Suprapubic skin (tissue), 4 donors: Measurements from ENCODE around the gene GPC5. TPM values are rescaled to one million over a fixed set of nuclear protein-coding genes. Genes with fewer than 3 reads are reported as not detected.

Experiments used
- DNase-seq, 2 donors: peaks; one replicate each; pipeline ENCODE4 v3.0.0-alpha.2; 2019; ENCODE audit warnings: low spot score in 2 of 2
- H3K27ac ChIP-seq: fragments of 200-600 bp; sonication (generic); one replicate; pipeline ENCODE4 v1.5.1; 2019
- H3K27me3 ChIP-seq: fragments of 200-600 bp; sonication (generic); one replicate; pipeline ENCODE4 v1.5.1; 2019
- H3K36me3 ChIP-seq: fragments of 200-600 bp; sonication (generic); one replicate; pipeline ENCODE4 v1.5.1; 2019
- H3K4me1 ChIP-seq: fragments of 200-600 bp; sonication (generic); one replicate; pipeline ENCODE4 v1.5.1; 2019
- H3K4me3 ChIP-seq: fragments of 200-600 bp; sonication (generic); one replicate; pipeline ENCODE4 v1.5.1; 2019; ENCODE audit warnings: mild to moderate bottlenecking
- H3K9me3 ChIP-seq: fragments of 200-600 bp; sonication (generic); one replicate; pipeline ENCODE4 v1.5.1; 2019
- EP300 ChIP-seq: sonication (generic); formaldehyde crosslinking; IDR thresholded peaks from one replicate; pipeline ENCODE4 v1.6.1; 2017; ENCODE audit warnings: antibody characterized with exemption
- POLR2A ChIP-seq, 2 donors: fragments of 450-650 bp; IDR thresholded peaks; one replicate each; pipeline ENCODE4 v1.6.1; 2017; ENCODE audit warnings: antibody characterized with exemption in 2 of 2, mild to moderate bottlenecking in 2 of 2, moderate library complexity in 2 of 2
- POLR2AphosphoS5 ChIP-seq, 3 donors: sonication (generic); formaldehyde crosslinking; IDR thresholded peaks; one replicate each; pipeline ENCODE4 v1.6.1; 2017; ENCODE audit warnings: antibody characterized with exemption in 3 of 3
- WGBS: methylation state at CpG from one replicate; pipeline ENCODE4 v1.1.5; 2018; 5-methylcytosine and 5-hydroxymethylcytosine counted together
- total RNA-seq, 4 donors: library from RNA; depleted of rRNA; stranded (reverse); fragments of >200 nt; gene quantifications; one replicate each; pipeline ENCODE4 v1.1.0, GENCODE V29; 2016
- TF ChIP-seq, protein P1 (sequence below), 2 donors: fragments of 200-600 bp in 1 of 2; fragments of 450-650 bp in 1 of 2; sonication (generic) in 1 of 2; IDR thresholded peaks; one replicate each; pipeline ENCODE4 v1.5.1; 2016 to 2019; ENCODE audit warnings: antibody characterized with exemption in 2 of 2, mild to moderate bottlenecking in 1 of 2, moderate library complexity in 1 of 2

The GPC5 gene
- total RNA-seq, 4 donors from 2014 or later = 0.55 TPM; not detected in 3

DNA sequence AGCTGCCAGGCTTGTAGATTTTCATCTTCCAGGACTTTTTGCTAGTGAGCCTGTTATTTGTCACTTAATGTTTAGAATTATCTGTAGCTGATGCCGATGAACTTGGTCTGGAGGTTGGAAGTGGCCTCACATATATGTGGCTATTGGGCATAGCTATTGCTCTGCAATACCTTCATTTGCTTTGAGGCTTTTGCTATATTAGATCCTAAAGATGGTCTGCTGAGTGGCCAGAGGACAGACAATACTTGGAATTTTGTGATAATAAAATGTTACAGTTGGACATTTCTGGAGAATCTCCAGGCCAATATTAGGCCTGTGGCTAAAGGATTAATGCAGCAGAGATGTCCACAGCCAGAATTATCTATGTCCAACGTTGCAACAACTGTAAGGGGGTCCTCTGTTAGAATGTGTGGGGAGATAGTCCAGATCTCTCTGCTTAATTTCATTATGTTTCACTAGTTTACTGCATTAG lies 222.3 kb downstream of the GPC5 start:
- WGBS = 51% methylated on average over 2 of the region's 2 CpGs
- H3K36me3 ChIP-seq = no peaks in the 10 kb centered on the region
- H3K27me3 ChIP-seq = no peaks in the 10 kb centered on the region
- H3K4me3 ChIP-seq = no peak overlapping the region
- H3K4me1 ChIP-seq = no peaks in the 10 kb centered on the region
- no peak for DNase-seq
- TF ChIP-seq EP300 = no peak
- no peak for TF ChIP-seq POLR2A (IDR thresholded peaks at IDR 0.05)
- TF ChIP-seq, protein P1, sequence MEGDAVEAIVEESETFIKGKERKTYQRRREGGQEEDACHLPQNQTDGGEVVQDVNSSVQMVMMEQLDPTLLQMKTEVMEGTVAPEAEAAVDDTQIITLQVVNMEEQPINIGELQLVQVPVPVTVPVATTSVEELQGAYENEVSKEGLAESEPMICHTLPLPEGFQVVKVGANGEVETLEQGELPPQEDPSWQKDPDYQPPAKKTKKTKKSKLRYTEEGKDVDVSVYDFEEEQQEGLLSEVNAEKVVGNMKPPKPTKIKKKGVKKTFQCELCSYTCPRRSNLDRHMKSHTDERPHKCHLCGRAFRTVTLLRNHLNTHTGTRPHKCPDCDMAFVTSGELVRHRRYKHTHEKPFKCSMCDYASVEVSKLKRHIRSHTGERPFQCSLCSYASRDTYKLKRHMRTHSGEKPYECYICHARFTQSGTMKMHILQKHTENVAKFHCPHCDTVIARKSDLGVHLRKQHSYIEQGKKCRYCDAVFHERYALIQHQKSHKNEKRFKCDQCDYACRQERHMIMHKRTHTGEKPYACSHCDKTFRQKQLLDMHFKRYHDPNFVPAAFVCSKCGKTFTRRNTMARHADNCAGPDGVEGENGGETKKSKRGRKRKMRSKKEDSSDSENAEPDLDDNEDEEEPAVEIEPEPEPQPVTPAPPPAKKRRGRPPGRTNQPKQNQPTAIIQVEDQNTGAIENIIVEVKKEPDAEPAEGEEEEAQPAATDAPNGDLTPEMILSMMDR (IDR thresholded peaks at IDR 0.05) = no peak
- TF ChIP-seq POLR2AphosphoS5 (IDR thresholded peaks at IDR 0.05) = no peak
- no peak overlapping the region for H3K27ac ChIP-seq
- no peaks in the 10 kb centered on the region for H3K9me3 ChIP-seq

DNA sequence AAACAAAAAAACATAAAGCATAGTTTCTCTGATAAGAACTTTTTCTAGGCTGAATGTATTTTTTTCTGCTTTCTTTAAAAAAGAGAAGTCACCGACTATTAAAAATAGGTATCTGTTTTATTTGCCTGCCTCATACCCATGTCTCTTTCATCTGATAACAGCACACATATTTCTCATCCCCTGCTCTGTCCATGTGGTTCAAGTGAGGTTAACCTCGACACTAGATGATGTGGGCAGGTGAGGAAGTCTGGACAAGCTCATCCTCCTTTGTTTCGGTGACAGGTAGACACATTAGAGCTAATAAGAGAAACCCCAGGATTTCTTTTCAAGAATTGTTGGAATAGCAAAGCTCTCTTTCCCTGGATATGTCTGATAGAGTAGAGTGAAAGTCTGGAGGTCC lies 222.7 kb downstream of the GPC5 start:
- no peaks in the 10 kb centered on the region for H3K27me3 ChIP-seq
- H3K9me3 ChIP-seq = no peaks in the 10 kb centered on the region
- H3K27ac ChIP-seq = no peak overlapping the region
- H3K4me3 ChIP-seq = no peak overlapping the region
- H3K36me3 ChIP-seq = no peaks in the 10 kb centered on the region
- DNase-seq = no peak
- 51% methylated on average over 3 of the region's 3 CpGs for WGBS
- TF ChIP-seq POLR2A (IDR thresholded peaks at IDR 0.05) = no peak
- TF ChIP-seq, protein P1 (IDR thresholded peaks at IDR 0.05) = no peak
- no peak for TF ChIP-seq EP300
- no peak for TF ChIP-seq POLR2AphosphoS5 (IDR thresholded peaks at IDR 0.05)
- H3K4me1 ChIP-seq = no peaks in the 10 kb centered on the region

DNA sequence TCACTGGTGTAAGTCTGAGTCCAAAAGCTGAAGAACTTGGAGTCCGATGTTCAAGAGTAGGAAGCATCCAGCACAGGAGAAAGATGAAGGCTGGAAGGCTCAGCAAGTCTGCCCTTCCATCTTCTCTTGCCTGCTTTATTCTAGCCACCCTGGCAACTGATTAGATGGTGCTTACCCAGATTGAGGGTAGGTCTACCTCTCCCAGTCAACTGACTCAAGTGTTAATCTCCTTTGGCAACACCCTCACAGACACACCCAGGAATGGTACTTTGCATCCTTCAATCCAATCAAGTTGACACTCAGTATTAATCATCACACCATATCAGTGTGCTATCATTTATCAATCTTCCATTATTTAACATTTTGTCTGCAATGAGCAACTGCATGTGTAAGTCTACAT lies 223.5 kb downstream of the GPC5 start:
- Histone ChIP-seq H3K27ac (no peak overlapping the region), H3K9me3 (no peaks in the 10 kb centered on the region), H3K4me1 (no peaks in the 10 kb centered on the region), H3K4me3 (no peak overlapping the region), H3K36me3 (no peaks in the 10 kb centered on the region), H3K27me3 (no peaks in the 10 kb centered on the region)
- WGBS = 100% methylated on average over 1 of the region's 1 CpG
- DNase-seq = no peak
- TF ChIP-seq POLR2A (IDR thresholded peaks at IDR 0.05) = no peak
- TF ChIP-seq, protein P1 (IDR thresholded peaks at IDR 0.05) = no peak
- TF ChIP-seq POLR2AphosphoS5 (IDR thresholded peaks at IDR 0.05) = no peak
- TF ChIP-seq EP300 = no peak

- no peaks in the 10 kb centered on the region for H3K36me3 ChIP-seq
- DNase-seq = no peak
- H3K9me3 ChIP-seq = no peaks in the 10 kb centered on the region
- no peak for TF ChIP-seq POLR2AphosphoS5 (IDR thresholded peaks at IDR 0.05)
- TF ChIP-seq POLR2A (IDR thresholded peaks at IDR 0.05) = no peak
- TF ChIP-seq EP300 = no peak
- TF ChIP-seq, protein P1 (IDR thresholded peaks at IDR 0.05) = no peak
- H3K27ac ChIP-seq = no peak overlapping the region
- H3K4me3 ChIP-seq = no peak overlapping the region
- no peaks in the 10 kb centered on the region for H3K27me3 ChIP-seq
- 65% methylated on average over 3 of the region's 3 CpGs for WGBS
- H3K4me1 ChIP-seq = no peaks in the 10 kb centered on the region
Observed at GRCh38 chr13:91622778-91623550, 224.5 kb downstream of the GPC5 start.

- Histone ChIP-seq H3K4me1 (no peaks in the 10 kb centered on the region), H3K36me3 (no peaks in the 10 kb centered on the region), H3K27ac (no peak overlapping the region), H3K9me3 (no peaks in the 10 kb centered on the region), H3K4me3 (no peak overlapping the region), H3K27me3 (no peaks in the 10 kb centered on the region)
- DNase-seq = no peak
- TF ChIP-seq POLR2AphosphoS5 (IDR thresholded peaks at IDR 0.05) (no peak), POLR2A (IDR thresholded peaks at IDR 0.05) (no peak), EP300 (no peak)
- TF ChIP-seq, protein P1 (IDR thresholded peaks at IDR 0.05) = no peak
- 80% methylated on average over 3 of the region's 3 CpGs for WGBS
Observed at GRCh38 chr13:91627952-91628739, 229.7 kb downstream of the GPC5 start.
